H1 (cell line): Measurements from ENCODE around the gene CD300LF. TPM values are rescaled to one million over a fixed set of nuclear protein-coding genes. Genes with fewer than 3 reads are reported as not detected.

Experiments used
- CTCF ChIA-PET: fragments of 300-600 bp; sonication (Branson Sonifier 250); formaldehyde crosslinking; loops from one replicate; lab custom pipeline; 2021; ENCODE audit not compliant: partially characterized antibody; lab: Charles Lee
- POLR2A ChIA-PET: fragments of 300-600 bp; sonication (Branson Sonifier 250); formaldehyde crosslinking; loops from one replicate; lab custom pipeline; 2021; ENCODE audit warnings: inconsistent platforms; ENCODE audit not compliant: partially characterized antibody; lab: Charles Lee
- DNase-seq, 2 experiments: peaks; one replicate each; pipeline versions ENCODE4 v3.0.0 to v3.0.0-alpha.2; 2010 to 2022; ENCODE audit warnings: low spot score in 2 of 2, low read depth in 1 of 2, mixed read lengths in 1 of 2
- FAIRE-seq: peaks from 2 replicates; lab custom pipeline; 2011; peaks lifted over from hg19 to GRCh38; lab: Jason Lieb, UNC
- H2AFZ ChIP-seq: 2 replicates; pipeline ENCODE4 v1.8.1; 2012; ENCODE audit warnings: low read length, inconsistent platforms
- H2AK5ac ChIP-seq: 2 replicates; pipeline ENCODE4 v1.6.1; 2013; ENCODE audit warnings: low read depth, low read length
- H2BK120ac ChIP-seq: replicated peaks from 2 replicates; pipeline ENCODE3; 2013; ENCODE audit warnings: low read depth, low read length, inconsistent platforms
- H2BK12ac ChIP-seq: 2 replicates; pipeline ENCODE4 v1.6.1; 2013; ENCODE audit warnings: low read depth, low read length
- H2BK15ac ChIP-seq: 2 replicates; pipeline ENCODE4 v1.6.1; 2013; ENCODE audit warnings: low read length
- H2BK20ac ChIP-seq: 2 replicates; pipeline ENCODE4 v1.6.1; 2013; ENCODE audit warnings: low read length
- H2BK5ac ChIP-seq: 2 replicates; pipeline ENCODE4 v1.6.1; 2013; ENCODE audit warnings: low read depth, low read length
- H3K14ac ChIP-seq: 2 replicates; pipeline ENCODE4 v1.6.1; 2013; ENCODE audit warnings: inconsistent platforms; ENCODE audit not compliant: insufficient read length
- H3K18ac ChIP-seq: 2 replicates; pipeline ENCODE4 v1.6.1; 2013; ENCODE audit warnings: low read length; ENCODE audit errors: extremely low read depth
- H3K23ac ChIP-seq: 2 replicates; pipeline ENCODE4 v1.6.1; 2013; ENCODE audit warnings: inconsistent platforms; ENCODE audit not compliant: insufficient read length
- H3K23me2 ChIP-seq: 2 replicates; pipeline ENCODE4 v1.6.1; 2013; ENCODE audit warnings: low read depth, low read length
- H3K27ac ChIP-seq: 2 replicates; pipeline ENCODE4 v1.6.1; 2011; ENCODE audit warnings: low read depth, low read length, inconsistent platforms
- H3K27me3 ChIP-seq, 4 experiments: replicated peaks in 1 of 4; 1 replicate in 1 of 4; 2 replicates in 3 of 4; pipeline versions ENCODE4 v1.6.1 to v1.8.1; 2011 to 2013; ENCODE audit warnings: low read length in 3 of 4, mild to moderate bottlenecking in 3 of 4, inconsistent platforms in 2 of 4, mixed read lengths in 2 of 4, moderate library complexity in 1 of 4; ENCODE audit not compliant: control insufficient read depth in 3 of 4, insufficient read depth in 3 of 4; ENCODE audit errors: extremely low read depth in 1 of 4
- H3K36me3 ChIP-seq, 4 experiments: 2 replicates each; pipeline versions ENCODE4 v1.6.1 to v1.8.1; 2011 to 2013; ENCODE audit warnings: mild to moderate bottlenecking in 4 of 4, low read length in 3 of 4, moderate library complexity in 2 of 4, control low read depth in 1 of 4, inconsistent platforms in 1 of 4; ENCODE audit not compliant: insufficient read depth in 4 of 4, control insufficient read depth in 2 of 4
- H3K4ac ChIP-seq: replicated peaks from 2 replicates; pipeline ENCODE3; 2013; ENCODE audit warnings: low read length, low read depth, mixed read lengths, inconsistent platforms; ENCODE audit not compliant: insufficient read length
- H3K4me1 ChIP-seq, 4 experiments: replicated peaks in 1 of 4; 1 replicate in 1 of 4; 2 replicates in 3 of 4; pipeline versions ENCODE4 v1.6.1 to v1.8.1; 2011 to 2013; ENCODE audit warnings: low read length in 3 of 4, inconsistent platforms in 2 of 4, mixed read lengths in 1 of 4; ENCODE audit not compliant: insufficient read depth in 4 of 4, control insufficient read depth in 3 of 4
- H3K4me2 ChIP-seq, 2 experiments: 2 replicates each; pipeline versions ENCODE4 v1.6.1 to v1.8.1; 2011 to 2013; ENCODE audit warnings: low read depth in 2 of 2, low read length in 2 of 2, control low read depth in 1 of 2, inconsistent platforms in 1 of 2, mild to moderate bottlenecking in 1 of 2; ENCODE audit not compliant: insufficient read depth in 1 of 2
- H3K4me3 ChIP-seq, 4 experiments: fragments of 200-600, 300-600 bp in 1 of 4; sonication (generic), shearing (Covaris generic), sonication (Bioruptor Twin) in 1 of 4; 2 replicates each; pipeline versions ENCODE4 v1.5.1 to v1.8.1; 2011 to 2016; ENCODE audit warnings: low read length in 4 of 4, low read depth in 3 of 4, control low read depth in 2 of 4, inconsistent platforms in 2 of 4, mild to moderate bottlenecking in 2 of 4, mixed read lengths in 1 of 4, moderate library complexity in 1 of 4; ENCODE audit not compliant: insufficient read depth in 2 of 4; ENCODE audit errors: extremely low read depth in 1 of 4
- H3K56ac ChIP-seq: replicated peaks from 2 replicates; pipeline ENCODE3; 2013; ENCODE audit warnings: low read depth, mild to moderate bottlenecking, mixed read lengths, low read length, inconsistent platforms; ENCODE audit not compliant: insufficient read length
- H3K79me1 ChIP-seq: 2 replicates; pipeline ENCODE4 v1.6.1; 2013; ENCODE audit warnings: low read depth, low read length, control low read depth
- H3K79me2 ChIP-seq, 2 experiments: 2 replicates each; pipeline versions ENCODE4 v1.6.1 to v1.8.1; 2012 to 2013; ENCODE audit warnings: low read length in 2 of 2, mild to moderate bottlenecking in 2 of 2, inconsistent platforms in 1 of 2; ENCODE audit not compliant: insufficient read depth in 2 of 2, control insufficient read depth in 1 of 2
- H3K9ac ChIP-seq, 4 experiments: replicated peaks in 1 of 4; 1 replicate in 1 of 4; 2 replicates in 3 of 4; pipeline versions ENCODE4 v1.6.1 to v1.8.1; 2011 to 2013; ENCODE audit warnings: low read depth in 3 of 4, low read length in 3 of 4, control low read depth in 2 of 4, mild to moderate bottlenecking in 2 of 4, moderate library complexity in 2 of 4, inconsistent platforms in 1 of 4; ENCODE audit errors: extremely low read depth in 1 of 4
- H3K9me3 ChIP-seq, 2 experiments: 2 replicates each; pipeline versions ENCODE4 v1.6.1 to v1.8.1; 2012 to 2013; ENCODE audit warnings: mild to moderate bottlenecking in 2 of 2, moderate library complexity in 2 of 2, control low read depth in 1 of 2, inconsistent platforms in 1 of 2, low read depth in 1 of 2, low read length in 1 of 2, mixed read lengths in 1 of 2; ENCODE audit not compliant: insufficient read depth in 2 of 2
- H4K20me1 ChIP-seq, 2 experiments: replicated peaks in 1 of 2; 2 replicates each; pipeline versions ENCODE3 to v1.8.1; 2011 to 2013; ENCODE audit warnings: inconsistent platforms in 2 of 2, low read length in 2 of 2, mild to moderate bottlenecking in 1 of 2; ENCODE audit not compliant: insufficient read depth in 2 of 2, control insufficient read depth in 1 of 2
- H4K5ac ChIP-seq: 2 replicates; pipeline ENCODE4 v1.6.1; 2013; ENCODE audit warnings: low read length, low read depth, mixed read lengths, inconsistent platforms; ENCODE audit not compliant: insufficient read length
- H4K8ac ChIP-seq: 2 replicates; pipeline ENCODE4 v1.8.0; 2013; ENCODE audit warnings: mild to moderate bottlenecking, moderate library complexity, low read length, inconsistent platforms; ENCODE audit not compliant: insufficient read depth; ENCODE audit errors: extremely low read depth
- H4K91ac ChIP-seq: replicated peaks from 2 replicates; pipeline ENCODE3; 2013; ENCODE audit warnings: low read length, mixed read lengths, inconsistent platforms; ENCODE audit not compliant: insufficient read length
- CHD1 ChIP-seq: IDR thresholded peaks from 2 replicates; pipeline ENCODE4 v1.6.1; 2012; ENCODE audit warnings: low read depth, low read length, improper control_type of control experiment
- SAP30 ChIP-seq: fragments of 300-600 bp; sonication (generic); IDR thresholded peaks from 2 replicates; pipeline ENCODE4 v1.7.1; 2012; ENCODE audit warnings: low read length, moderate library complexity, mild to moderate bottlenecking, inconsistent platforms; ENCODE audit not compliant: insufficient read depth, insufficient replicate concordance
- SIN3A ChIP-seq, 2 experiments: IDR thresholded peaks in 1 of 2; conservative IDR thresholded peaks in 1 of 2; 2 replicates each; pipeline ENCODE4 v1.6.1; 2011 to 2012; ENCODE audit warnings: low read length in 2 of 2, improper control_type of control experiment in 1 of 2, low read depth in 1 of 2, mild to moderate bottlenecking in 1 of 2
- TEAD4 ChIP-seq: IDR thresholded peaks from 2 replicates; pipeline ENCODE4 v1.6.1; 2012; ENCODE audit warnings: low read depth, low read length, inconsistent platforms, mixed read lengths
- WGBS, 2 experiments: shearing (Covaris generic) in 1 of 2; methylation state at CpG; one replicate each; pipeline versions ENCODE4 v1.1.6 to v1.1.7; 2013 to 2015; ENCODE audit warnings: low lambda C conversion rate in 2 of 2, mixed read lengths in 2 of 2, inconsistent platforms in 1 of 2, low coverage in 1 of 2, missing lambda C conversion rate in 1 of 2; ENCODE audit not compliant: insufficient replicate concordance in 2 of 2, insufficient coverage in 1 of 2, insufficient read length in 1 of 2; ENCODE audit errors: extremely low coverage in 1 of 2, missing lambda C conversion rate in 1 of 2; 5-methylcytosine and 5-hydroxymethylcytosine counted together
- polyA plus RNA-seq, 7 experiments: library from polyadenylated mRNA; depleted of rRNA in 3 of 7; stranded (reverse) in 5 of 7; unstranded in 2 of 7; fragments of >200 nt in 5 of 7; fragments of 200-250 nt in 2 of 7; gene quantifications; 1 replicate in 5 of 7; 2 replicates in 1 of 7; 4 replicates in 1 of 7; pipeline versions ENCODE4 v1.2.1 to v1.2.3, GENCODE V29; 2011 to 2013; ENCODE audit warnings: missing spikeins in 2 of 7, mixed read lengths in 2 of 7
- total RNA-seq: library from RNA; stranded (reverse); fragmentation: NEBNext Ultra II Directional; extraction: Animal tissue kit (Norgen Biotek cat#: 25700); gene quantifications from 2 replicates; pipeline ENCODE4 v1.2.1, GENCODE V29; 2021

Gene CD300LF
- total and polyA plus RNA-seq, 2 of the 8 experiments (the other 6 are each of a cell fraction or from before 2014, with no cell fraction given), result not detected

DNA sequence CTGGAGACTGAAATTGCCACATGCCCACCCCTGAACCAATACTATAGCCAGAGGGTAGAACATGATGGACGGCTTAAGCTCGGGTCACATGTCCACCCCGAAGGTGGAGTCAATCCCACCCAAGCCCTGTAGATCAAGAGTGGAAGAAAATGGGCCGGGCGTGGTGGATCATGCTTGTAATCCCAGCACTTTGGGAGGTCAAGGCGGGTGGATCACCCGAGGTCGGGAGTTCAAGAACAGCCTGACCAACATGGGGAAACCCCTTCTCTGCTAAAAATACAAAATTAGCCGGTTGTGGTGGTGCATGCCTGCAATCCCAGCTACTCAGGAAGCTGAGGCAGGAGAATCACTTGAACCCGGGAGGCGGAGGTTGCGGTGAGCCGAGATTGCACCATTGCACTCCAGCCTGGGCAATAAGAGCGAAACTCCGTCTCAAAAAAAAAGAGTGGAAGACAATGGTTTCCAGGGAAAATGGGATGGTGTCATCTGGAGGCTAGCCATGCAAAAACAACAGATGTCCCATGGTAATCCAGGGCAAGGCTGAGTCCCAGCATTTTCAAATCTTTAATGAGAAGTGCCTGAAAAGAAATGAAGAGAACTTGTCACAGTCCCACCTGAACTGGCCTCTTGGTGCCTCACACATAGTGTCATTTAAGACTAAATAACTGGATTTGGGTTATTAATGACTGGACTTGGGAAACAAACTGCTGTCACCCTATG lies 30.1 kb downstream of the CD300LF start:
- Histone ChIP-seq H2AFZ (no peak overlapping the region), H3K4ac (no peak overlapping the region), H3K27ac (no peak overlapping the region), H3K18ac (no peak overlapping the region), H4K20me1 (no peaks in the 10 kb centered on the region), H3K9me3 (no peaks in the 10 kb centered on the region), H3K23me2 (peaks cover 2% of the 10 kb centered on the region; the same call in 1 of the 2 replicates), H3K14ac (no peak overlapping the region), H3K4me3 (no peak overlapping the region), H4K91ac (no peak overlapping the region), H2BK15ac (no peak overlapping the region), H2BK5ac (no peak overlapping the region), H2AK5ac (no peak overlapping the region), H2BK120ac (no peak overlapping the region), H3K36me3 (no peaks in the 10 kb centered on the region), H3K27me3 (peaks cover 0 to 3% (median 0%) of the 10 kb centered on the region in 4 experiments; a peak in 2 of 7 replicates), H2BK20ac (no peak overlapping the region), H3K4me2 (no peak overlapping the region), H2BK12ac (no peak overlapping the region), H3K9ac (no peak overlapping the region), H3K4me1 (peaks cover 0 to 4% (median 4%) of the 10 kb centered on the region in 4 experiments; a peak in 4 of 7 replicates), H4K5ac (no peak overlapping the region), H3K79me2 (no peaks in the 10 kb centered on the region), H4K8ac (no peak overlapping the region), H3K56ac (no peak overlapping the region), H3K79me1 (no peaks in the 10 kb centered on the region), H3K23ac (no peak overlapping the region)
- FAIRE-seq (no peak), DNase-seq (no peak)
- ChIA-PET CTCF (interaction anchor here (1.3 to 2.7 kb wide), 3 partner anchors 55 to 113 kb away, joined by 3 to 11 read pairs (median 5); partner anchors contain the start of gene RAB37), POLR2A (no interaction called here)
- 86% methylated on average over 13 of the region's 15 CpGs; no CpG with 5 or more reads in 1 of the 2 experiments for WGBS, 2 experiments
- no peak for TF ChIP-seq CHD1
- TF ChIP-seq SIN3A (conservative IDR thresholded peaks at IDR 0.05 in 1 of 2, IDR thresholded peaks at IDR 0.05 in 1 of 2; ENCODE audit: low read depth in 1 of 2, low read length in 2 of 2), result no peak
- no peak for TF ChIP-seq TEAD4
- no peak for TF ChIP-seq SAP30
